HCT116 (cell line): ENCODE measurements around the gene FOXP1.

Source experiments
- YY1 ChIP-seq: IDR thresholded peaks from 2 replicates; pipeline ENCODE4 v1.6.1; 2011; ENCODE audit warnings: low read length, low read depth, moderate library complexity, mild to moderate bottlenecking; ENCODE audit not compliant: insufficient replicate concordance; ENCODE audit errors: extremely low read depth
- TF ChIP-seq, protein P1 (sequence below), 3 experiments: fragments of 200-600 bp in 1 of 3; sonication (generic) in 1 of 3; IDR thresholded peaks in 2 of 3; conservative IDR thresholded peaks in 1 of 3; 2 replicates each; pipeline ENCODE4 v1.5.1; 2012 to 2017; ENCODE audit warnings: low read depth in 2 of 3, low read length in 2 of 3, antibody characterized with exemption in 1 of 3, borderline replicate concordance in 1 of 3, control low read depth in 1 of 3, mild to moderate bottlenecking in 1 of 3, mixed read lengths in 1 of 3, mixed run types in 1 of 3, moderate library complexity in 1 of 3; ENCODE audit not compliant: insufficient read depth in 1 of 3
- TF ChIP-seq, protein P2 (sequence below): IDR thresholded peaks from 2 replicates; pipeline ENCODE4 v1.6.1; 2011; ENCODE audit warnings: mild to moderate bottlenecking, low read length, moderate library complexity; ENCODE audit not compliant: insufficient replicate concordance; ENCODE audit errors: extremely low read depth

DNA sequence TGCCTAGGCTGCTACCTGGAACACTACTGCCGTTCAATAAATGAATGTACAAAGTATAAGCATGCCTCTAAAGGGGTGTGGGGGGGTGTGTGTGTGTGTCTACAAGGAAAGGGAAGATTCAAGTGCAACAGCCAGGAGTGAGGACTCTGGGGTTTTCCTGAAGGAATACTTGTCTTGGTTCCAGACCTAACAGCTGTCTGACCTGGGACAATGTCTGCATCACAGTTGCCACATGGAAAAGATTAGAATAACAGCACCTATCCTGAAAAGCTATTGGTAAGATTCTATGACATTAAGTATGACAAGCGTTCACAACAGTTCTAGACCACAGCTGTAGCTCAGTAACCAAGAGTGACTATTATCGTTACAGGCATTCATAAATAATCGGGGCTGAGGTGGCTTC, 345.2 kb downstream of the FOXP1 start:
- TF ChIP-seq, protein P1, sequence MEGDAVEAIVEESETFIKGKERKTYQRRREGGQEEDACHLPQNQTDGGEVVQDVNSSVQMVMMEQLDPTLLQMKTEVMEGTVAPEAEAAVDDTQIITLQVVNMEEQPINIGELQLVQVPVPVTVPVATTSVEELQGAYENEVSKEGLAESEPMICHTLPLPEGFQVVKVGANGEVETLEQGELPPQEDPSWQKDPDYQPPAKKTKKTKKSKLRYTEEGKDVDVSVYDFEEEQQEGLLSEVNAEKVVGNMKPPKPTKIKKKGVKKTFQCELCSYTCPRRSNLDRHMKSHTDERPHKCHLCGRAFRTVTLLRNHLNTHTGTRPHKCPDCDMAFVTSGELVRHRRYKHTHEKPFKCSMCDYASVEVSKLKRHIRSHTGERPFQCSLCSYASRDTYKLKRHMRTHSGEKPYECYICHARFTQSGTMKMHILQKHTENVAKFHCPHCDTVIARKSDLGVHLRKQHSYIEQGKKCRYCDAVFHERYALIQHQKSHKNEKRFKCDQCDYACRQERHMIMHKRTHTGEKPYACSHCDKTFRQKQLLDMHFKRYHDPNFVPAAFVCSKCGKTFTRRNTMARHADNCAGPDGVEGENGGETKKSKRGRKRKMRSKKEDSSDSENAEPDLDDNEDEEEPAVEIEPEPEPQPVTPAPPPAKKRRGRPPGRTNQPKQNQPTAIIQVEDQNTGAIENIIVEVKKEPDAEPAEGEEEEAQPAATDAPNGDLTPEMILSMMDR (IDR thresholded peaks at IDR 0.05 in 2 of 3, conservative IDR thresholded peaks at IDR 0.05 in 1 of 3; ENCODE audit: borderline replicate concordance in 1 of 3, insufficient read depth in 1 of 3, low read depth in 2 of 3, low read length in 2 of 3), result no peak
- TF ChIP-seq YY1, result no peak
- TF ChIP-seq, protein P2, sequence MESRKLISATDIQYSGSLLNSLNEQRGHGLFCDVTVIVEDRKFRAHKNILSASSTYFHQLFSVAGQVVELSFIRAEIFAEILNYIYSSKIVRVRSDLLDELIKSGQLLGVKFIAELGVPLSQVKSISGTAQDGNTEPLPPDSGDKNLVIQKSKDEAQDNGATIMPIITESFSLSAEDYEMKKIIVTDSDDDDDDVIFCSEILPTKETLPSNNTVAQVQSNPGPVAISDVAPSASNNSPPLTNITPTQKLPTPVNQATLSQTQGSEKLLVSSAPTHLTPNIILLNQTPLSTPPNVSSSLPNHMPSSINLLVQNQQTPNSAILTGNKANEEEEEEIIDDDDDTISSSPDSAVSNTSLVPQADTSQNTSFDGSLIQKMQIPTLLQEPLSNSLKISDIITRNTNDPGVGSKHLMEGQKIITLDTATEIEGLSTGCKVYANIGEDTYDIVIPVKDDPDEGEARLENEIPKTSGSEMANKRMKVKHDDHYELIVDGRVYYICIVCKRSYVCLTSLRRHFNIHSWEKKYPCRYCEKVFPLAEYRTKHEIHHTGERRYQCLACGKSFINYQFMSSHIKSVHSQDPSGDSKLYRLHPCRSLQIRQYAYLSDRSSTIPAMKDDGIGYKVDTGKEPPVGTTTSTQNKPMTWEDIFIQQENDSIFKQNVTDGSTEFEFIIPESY, result no peak
